Ammon's horn (tissue), 1 donor: ENCODE data around the gene RPEL1.

Experiments
- DNase-seq: peaks from one replicate; pipeline ENCODE4 v3.0.0-alpha.2; 2016; ENCODE audit warnings: low spot score

Gene RPEL1

DNA sequence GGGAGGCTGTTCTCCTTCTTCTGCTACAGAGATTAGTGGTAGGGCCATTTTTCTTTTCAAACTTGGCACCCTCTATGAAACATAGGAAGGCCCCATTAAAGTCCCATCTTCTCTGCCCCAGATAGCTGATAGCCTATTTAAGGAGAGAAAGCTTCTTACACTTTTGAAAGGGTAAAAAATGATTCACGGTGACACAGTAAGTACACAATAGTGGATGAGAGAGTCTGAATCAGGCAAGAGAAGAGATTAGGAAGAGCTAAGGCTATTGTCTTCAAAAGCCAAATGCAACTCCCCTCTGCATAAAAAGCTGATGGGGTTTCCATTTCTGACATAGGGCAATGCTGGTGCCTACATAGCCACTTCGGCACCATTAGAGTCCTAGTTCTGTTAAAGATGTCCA lies 34.8 kb downstream of the RPEL1 start:
- DNase-seq = no peak

DNA sequence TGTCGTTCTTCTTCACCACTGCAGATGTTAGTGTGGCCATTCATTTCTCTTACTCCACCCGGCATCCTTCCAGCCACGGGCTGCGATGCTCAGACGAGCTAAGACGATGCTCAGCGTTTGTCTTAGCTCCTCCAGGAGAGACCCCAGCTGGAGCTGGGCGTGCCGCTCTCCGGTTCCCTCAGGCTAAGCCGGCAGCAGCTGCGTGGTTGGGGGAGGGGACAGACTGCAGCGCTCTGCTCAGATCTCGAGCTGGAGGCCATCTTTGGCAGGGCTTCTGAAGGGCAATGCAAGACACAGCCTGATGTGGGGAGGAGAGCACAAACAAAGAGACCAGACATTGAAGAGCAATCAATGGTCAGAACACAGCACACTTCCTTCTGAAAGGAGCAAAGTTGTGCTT lies 36.1 kb downstream of the RPEL1 start:
- DNase-seq = peak; percentile 61

DNA sequence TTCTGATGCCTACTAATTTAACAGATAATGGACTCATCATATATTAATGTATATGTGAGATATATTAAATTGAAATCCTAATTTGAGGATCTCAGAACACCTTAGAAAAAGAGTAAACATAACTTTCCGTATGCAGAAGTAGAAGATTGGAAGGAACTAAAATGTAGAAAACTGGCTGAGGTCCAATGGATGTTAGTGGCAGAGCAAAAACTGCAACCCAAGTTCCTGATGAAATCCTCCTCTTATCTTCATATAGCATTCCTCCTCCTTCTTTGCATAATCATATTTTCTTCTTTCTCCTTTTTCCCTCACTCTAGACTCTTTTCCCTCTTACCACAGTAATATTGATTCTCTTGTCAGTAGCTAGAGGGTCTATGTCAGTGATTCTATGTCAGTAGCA lies 37.3 kb downstream of the RPEL1 start:
- DNase-seq = no peak

DNA sequence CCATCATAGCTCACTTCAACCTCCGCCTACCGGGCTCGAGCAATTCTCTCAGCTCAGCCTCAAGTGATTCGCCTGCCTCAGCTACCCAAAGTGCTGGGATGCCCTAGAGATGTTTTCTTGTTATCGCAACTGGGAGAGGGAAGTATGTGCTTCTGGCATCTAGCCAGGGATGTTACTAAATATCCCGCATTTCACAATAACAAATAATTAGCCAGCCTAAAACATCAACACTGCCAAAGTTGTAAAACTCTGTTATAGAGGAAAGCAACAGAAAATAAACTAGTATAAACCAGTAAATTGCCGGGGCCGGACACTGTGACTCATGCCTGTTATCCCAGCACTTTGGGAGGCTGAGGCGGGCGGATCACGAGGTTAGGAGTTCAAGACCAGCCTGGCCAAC lies 38.5 kb downstream of the RPEL1 start:
- no peak for DNase-seq

GRCh38 chr10:103287992-103288391 lies 42.3 kb downstream of the RPEL1 start:
- no peak for DNase-seq

- DNase-seq = no peak
Observed at GRCh38 chr10:103291588-103291987, 45.9 kb downstream of the RPEL1 start.

GRCh38 chr10:103295374-103296015 lies 49.8 kb downstream of the RPEL1 start:
- no peak for DNase-seq
